HG02870 (cell line): ENCODE measurements around the gene LPIN3.

Source experiments
- ATAC-seq: cut with Tn5 transposase; IDR thresholded peaks from one replicate; pipeline ENCODE4 v1.9.1; 2021; ENCODE audit warnings: mild to moderate bottlenecking, moderate library complexity; ENCODE audit not compliant: unreplicated experiment

LPIN3 gene

GRCh38 chr20:41392295-41392694 is 51.7 kb downstream of the LPIN3 start:
- no peak for ATAC-seq

GRCh38 chr20:41392871-41393704 is 52.5 kb downstream of the LPIN3 start:
- no peak for ATAC-seq

GRCh38 chr20:41393705-41394066 is 53.1 kb downstream of the LPIN3 start:
- ATAC-seq: no peak

GRCh38 chr20:41394081-41394480 is 53.5 kb downstream of the LPIN3 start:
- ATAC-seq: no peak

GRCh38 chr20:41394931-41395666 is 54.5 kb downstream of the LPIN3 start:
- no peak for ATAC-seq

- no peak for ATAC-seq
These were observed 55.3 kb downstream of the LPIN3 start for GRCh38 chr20:41395667-41396664.

GRCh38 chr20:41398408-41398807 is 57.8 kb downstream of the LPIN3 start:
- ATAC-seq: no peak

- no peak for ATAC-seq
These were observed 63.0 kb downstream of the LPIN3 start for GRCh38 chr20:41403604-41404003.

GRCh38 chr20:41405436-41405835 is 64.8 kb downstream of the LPIN3 start:
- no peak for ATAC-seq

- no peak for ATAC-seq
These were observed 65.7 kb downstream of the LPIN3 start for GRCh38 chr20:41406353-41406752.

- no peak for ATAC-seq
These were observed 66.3 kb downstream of the LPIN3 start for GRCh38 chr20:41406896-41407444.

- no peak for ATAC-seq
These were observed 67.0 kb downstream of the LPIN3 start for GRCh38 chr20:41407607-41408006.

GRCh38 chr20:41408156-41408794 is 67.7 kb downstream of the LPIN3 start:
- no peak for ATAC-seq

- ATAC-seq: no peak
These were observed 68.4 kb downstream of the LPIN3 start for GRCh38 chr20:41408986-41409385.
